Gastroesophageal sphincter (tissue), 3 donors: Measurements from ENCODE around the gene TM9SF2.

Experiments used
- CTCF ChIP-seq, 4 experiments: fragments of 200-600 bp in 2 of 4; fragments of 450-650 bp in 2 of 4; sonication (generic) in 1 of 4; IDR thresholded peaks; one replicate each; pipeline ENCODE4 v1.5.1; 2017 to 2019; ENCODE audit warnings: antibody characterized with exemption in 4 of 4, mild to moderate bottlenecking in 2 of 4, moderate library complexity in 2 of 4
- EP300 ChIP-seq: sonication (generic); formaldehyde crosslinking; IDR thresholded peaks from one replicate; pipeline ENCODE4 v1.6.1; 2017; ENCODE audit warnings: antibody characterized with exemption, mild to moderate bottlenecking
- POLR2A ChIP-seq, 2 donors: fragments of 450-650 bp; IDR thresholded peaks; one replicate each; pipeline ENCODE4 v1.6.1; 2017; ENCODE audit warnings: antibody characterized with exemption in 2 of 2, mild to moderate bottlenecking in 2 of 2, moderate library complexity in 1 of 2
- POLR2AphosphoS5 ChIP-seq: sonication (generic); formaldehyde crosslinking; IDR thresholded peaks from one replicate; pipeline ENCODE4 v1.6.1; 2017; ENCODE audit warnings: antibody characterized with exemption

- no peak for TF ChIP-seq CTCF (IDR thresholded peaks at IDR 0.05)
- TF ChIP-seq POLR2A (IDR thresholded peaks at IDR 0.05): no peak
- TF ChIP-seq POLR2AphosphoS5: no peak
- TF ChIP-seq EP300: no peak
Observed at GRCh38 chr13:99528547-99528946, 27.3 kb downstream of the TM9SF2 start.
